Measurements from ENCODE around the gene KNDC1. TPM values are rescaled to one million over a fixed set of nuclear protein-coding genes. Genes with fewer than 3 reads are reported as not detected.

Gene KNDC1
- total and polyA plus RNA-seq, 2 experiments from 2014 or later: 1.8 to 16.0 TPM

DNA sequence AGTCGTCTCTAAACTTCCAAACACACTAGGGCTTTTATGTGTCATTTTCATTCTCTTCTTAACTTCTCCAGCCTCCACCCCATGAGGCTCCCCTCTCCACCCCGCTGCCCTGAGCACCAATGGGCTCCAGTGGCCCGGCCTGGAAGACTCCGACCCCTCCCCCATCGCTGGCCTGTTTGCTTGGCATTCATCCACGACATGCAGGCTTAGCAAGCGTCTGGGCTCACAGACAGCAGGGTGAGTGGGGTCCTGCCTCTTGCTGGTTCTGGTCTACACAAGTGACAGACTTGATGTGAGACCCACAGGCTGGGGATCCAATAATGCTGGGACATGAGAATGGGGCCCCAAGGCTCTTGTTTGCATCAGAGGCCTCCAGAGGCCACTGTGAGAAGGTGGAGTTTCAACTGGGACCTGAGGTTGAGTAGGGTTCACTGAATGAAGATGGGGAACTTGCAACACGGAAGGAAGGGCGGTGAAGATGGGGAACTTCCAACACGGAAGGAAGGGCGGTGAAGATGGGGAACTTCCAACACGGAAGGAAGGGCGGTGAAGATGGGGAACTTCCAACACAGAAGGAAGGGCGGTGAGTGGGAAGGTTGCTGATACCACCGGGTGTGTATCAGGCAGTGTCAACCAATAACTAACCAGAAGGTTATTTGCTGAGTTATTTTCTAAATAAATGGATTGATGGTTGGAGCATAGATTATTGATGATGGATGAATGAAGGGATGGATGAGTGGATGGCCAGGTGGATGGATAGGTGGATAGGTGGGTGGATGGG lies 14.0 kb downstream of the KNDC1 start:
- H3K27me3 ChIP-seq (ENCODE audit: insufficient read depth): no peaks in the 10 kb centered on the region
- H3K27ac ChIP-seq (ENCODE audit: low read depth): no peak overlapping the region
- H4K20me1 ChIP-seq (replicated peaks; ENCODE audit: insufficient read depth): no peaks in the 10 kb centered on the region
- H3F3A ChIP-seq (replicated peaks; ENCODE audit: low read depth): peaks cover 18% of the 10 kb centered on the region
- ATAC-seq (no peak), DNase-seq (ENCODE audit: low spot score) (no peak)
- H3K4me3 Mint-ChIP-seq: no peak overlapping the region
- H3K9me2 ChIP-seq (ENCODE audit: insufficient read depth): peaks cover 9% of the 10 kb centered on the region; the same call in 1 of the 2 replicates
- H3K79me2 ChIP-seq (replicated peaks; ENCODE audit: insufficient read depth): no peaks in the 10 kb centered on the region
- H3K9me3 Mint-ChIP-seq: peaks cover 25% of the 10 kb centered on the region
- no peaks in the 10 kb centered on the region for H3K4me1 ChIP-seq (ENCODE audit: insufficient read depth)
- no peaks in the 10 kb centered on the region for H3K36me3 ChIP-seq (ENCODE audit: insufficient read depth)
- no peak overlapping the region for H3K4me3 ChIP-seq
- TF ChIP-seq POLR2AphosphoS5 (IDR thresholded peaks at IDR 0.05; ENCODE audit: low read depth): no peak
- TF ChIP-seq, protein P1, sequence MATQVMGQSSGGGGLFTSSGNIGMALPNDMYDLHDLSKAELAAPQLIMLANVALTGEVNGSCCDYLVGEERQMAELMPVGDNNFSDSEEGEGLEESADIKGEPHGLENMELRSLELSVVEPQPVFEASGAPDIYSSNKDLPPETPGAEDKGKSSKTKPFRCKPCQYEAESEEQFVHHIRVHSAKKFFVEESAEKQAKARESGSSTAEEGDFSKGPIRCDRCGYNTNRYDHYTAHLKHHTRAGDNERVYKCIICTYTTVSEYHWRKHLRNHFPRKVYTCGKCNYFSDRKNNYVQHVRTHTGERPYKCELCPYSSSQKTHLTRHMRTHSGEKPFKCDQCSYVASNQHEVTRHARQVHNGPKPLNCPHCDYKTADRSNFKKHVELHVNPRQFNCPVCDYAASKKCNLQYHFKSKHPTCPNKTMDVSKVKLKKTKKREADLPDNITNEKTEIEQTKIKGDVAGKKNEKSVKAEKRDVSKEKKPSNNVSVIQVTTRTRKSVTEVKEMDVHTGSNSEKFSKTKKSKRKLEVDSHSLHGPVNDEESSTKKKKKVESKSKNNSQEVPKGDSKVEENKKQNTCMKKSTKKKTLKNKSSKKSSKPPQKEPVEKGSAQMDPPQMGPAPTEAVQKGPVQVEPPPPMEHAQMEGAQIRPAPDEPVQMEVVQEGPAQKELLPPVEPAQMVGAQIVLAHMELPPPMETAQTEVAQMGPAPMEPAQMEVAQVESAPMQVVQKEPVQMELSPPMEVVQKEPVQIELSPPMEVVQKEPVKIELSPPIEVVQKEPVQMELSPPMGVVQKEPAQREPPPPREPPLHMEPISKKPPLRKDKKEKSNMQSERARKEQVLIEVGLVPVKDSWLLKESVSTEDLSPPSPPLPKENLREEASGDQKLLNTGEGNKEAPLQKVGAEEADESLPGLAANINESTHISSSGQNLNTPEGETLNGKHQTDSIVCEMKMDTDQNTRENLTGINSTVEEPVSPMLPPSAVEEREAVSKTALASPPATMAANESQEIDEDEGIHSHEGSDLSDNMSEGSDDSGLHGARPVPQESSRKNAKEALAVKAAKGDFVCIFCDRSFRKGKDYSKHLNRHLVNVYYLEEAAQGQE (IDR thresholded peaks at IDR 0.05; ENCODE audit: unreplicated experiment): no peak
- H3K27me3 Mint-ChIP-seq (ENCODE audit: insufficient read depth, low read depth, poor library complexity): peaks cover 12% of the 10 kb centered on the region
- H3K36me3 Mint-ChIP-seq (ENCODE audit: low read depth): peaks cover 24% of the 10 kb centered on the region
- no peak overlapping the region for H3K27ac Mint-ChIP-seq
- no peak overlapping the region for H3K4me2 ChIP-seq
- no peaks in the 10 kb centered on the region for H3K4me1 Mint-ChIP-seq
- H2AFZ ChIP-seq: no peak overlapping the region

DNA sequence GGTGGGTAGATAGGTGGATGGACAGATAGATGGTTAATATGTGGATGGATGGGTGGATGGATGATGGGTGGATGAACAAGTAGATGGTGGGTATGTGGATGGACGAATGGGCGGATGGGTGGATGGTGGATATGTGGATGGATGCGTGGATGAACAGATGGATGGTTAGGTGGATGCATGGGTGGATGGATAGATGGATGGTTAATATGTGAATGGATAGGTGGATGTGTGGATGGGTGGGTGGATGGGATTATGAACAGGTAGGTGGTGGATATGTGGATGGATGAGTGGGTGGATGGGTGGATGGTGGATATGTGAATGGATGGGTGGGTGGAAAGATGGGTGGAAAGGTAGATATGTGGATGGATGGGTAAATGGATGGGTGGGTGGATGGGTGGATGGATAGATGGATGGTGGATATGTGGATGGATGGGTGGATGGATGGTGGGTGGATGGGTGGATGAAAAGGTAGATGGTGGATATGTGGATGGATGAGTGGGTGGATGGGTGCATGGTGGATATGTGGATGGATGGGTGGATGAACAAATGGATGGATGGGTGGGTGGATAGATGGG lies 14.8 kb downstream of the KNDC1 start:
- no peaks in the 10 kb centered on the region for H3K4me1 ChIP-seq (ENCODE audit: insufficient read depth)
- H2AFZ ChIP-seq: no peak overlapping the region
- Mint-ChIP-seq H3K27me3 (ENCODE audit: insufficient read depth, low read depth, poor library complexity) (peaks cover 12% of the 10 kb centered on the region), H3K9me3 (peaks cover 25% of the 10 kb centered on the region), H3K4me3 (no peak overlapping the region), H3K4me1 (no peaks in the 10 kb centered on the region), H3K27ac (no peak overlapping the region), H3K36me3 (ENCODE audit: low read depth) (peaks cover 20% of the 10 kb centered on the region)
- no peaks in the 10 kb centered on the region for H3K79me2 ChIP-seq (replicated peaks; ENCODE audit: insufficient read depth)
- DNase-seq (ENCODE audit: low spot score) (no peak), ATAC-seq (no peak)
- H3K27ac ChIP-seq (ENCODE audit: low read depth): no peak overlapping the region
- H3K9me2 ChIP-seq (ENCODE audit: insufficient read depth): peaks cover 9% of the 10 kb centered on the region; the same call in 1 of the 2 replicates
- H3F3A ChIP-seq (replicated peaks; ENCODE audit: low read depth): peaks cover 18% of the 10 kb centered on the region
- H3K4me2 ChIP-seq: no peak overlapping the region
- no peak overlapping the region for H3K4me3 ChIP-seq
- no peaks in the 10 kb centered on the region for H3K27me3 ChIP-seq (ENCODE audit: insufficient read depth)
- no peaks in the 10 kb centered on the region for H3K36me3 ChIP-seq (ENCODE audit: insufficient read depth)
- no peaks in the 10 kb centered on the region for H4K20me1 ChIP-seq (replicated peaks; ENCODE audit: insufficient read depth)
- TF ChIP-seq NANOG (IDR thresholded peaks at IDR 0.05; ENCODE audit: borderline replicate concordance) (no peak), ZNF114 (CRISPR knock-in tag; IDR thresholded peaks at IDR 0.05) (no peak), JUNB (IDR thresholded peaks at IDR 0.05; ENCODE audit: unreplicated experiment) (no peak), CREB1 (CRISPR knock-in tag; IDR thresholded peaks at IDR 0.05; ENCODE audit: low read depth) (no peak), POLR2AphosphoS5 (IDR thresholded peaks at IDR 0.05; ENCODE audit: low read depth) (no peak), ZNF331 (CRISPR knock-in tag; IDR thresholded peaks at IDR 0.05; ENCODE audit: low read depth) (no peak)
- TF ChIP-seq, protein P1 (IDR thresholded peaks at IDR 0.05; ENCODE audit: unreplicated experiment): no peak
- TF ChIP-seq, protein P2, sequence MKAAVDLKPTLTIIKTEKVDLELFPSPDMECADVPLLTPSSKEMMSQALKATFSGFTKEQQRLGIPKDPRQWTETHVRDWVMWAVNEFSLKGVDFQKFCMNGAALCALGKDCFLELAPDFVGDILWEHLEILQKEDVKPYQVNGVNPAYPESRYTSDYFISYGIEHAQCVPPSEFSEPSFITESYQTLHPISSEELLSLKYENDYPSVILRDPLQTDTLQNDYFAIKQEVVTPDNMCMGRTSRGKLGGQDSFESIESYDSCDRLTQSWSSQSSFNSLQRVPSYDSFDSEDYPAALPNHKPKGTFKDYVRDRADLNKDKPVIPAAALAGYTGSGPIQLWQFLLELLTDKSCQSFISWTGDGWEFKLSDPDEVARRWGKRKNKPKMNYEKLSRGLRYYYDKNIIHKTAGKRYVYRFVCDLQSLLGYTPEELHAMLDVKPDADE (IDR thresholded peaks at IDR 0.05): no peak

Data from GM23338 (cell line).